Uterus (tissue), 2 donors: Measurements from ENCODE around the gene KLHL15.

Source experiments
- CTCF ChIP-seq, 4 experiments: fragments of 200-600 bp in 2 of 4; fragments of 450-650 bp in 2 of 4; sonication (generic) in 2 of 4; IDR thresholded peaks; one replicate each; pipeline ENCODE4 v1.5.1; 2016 to 2019; ENCODE audit warnings: antibody characterized with exemption in 4 of 4, mild to moderate bottlenecking in 2 of 4, moderate library complexity in 1 of 4
- POLR2A ChIP-seq, 2 donors: fragments of 450-650 bp; IDR thresholded peaks; one replicate each; pipeline ENCODE4 v1.6.1; 2016; ENCODE audit warnings: antibody characterized with exemption in 2 of 2, mild to moderate bottlenecking in 1 of 2, moderate library complexity in 1 of 2

DNA sequence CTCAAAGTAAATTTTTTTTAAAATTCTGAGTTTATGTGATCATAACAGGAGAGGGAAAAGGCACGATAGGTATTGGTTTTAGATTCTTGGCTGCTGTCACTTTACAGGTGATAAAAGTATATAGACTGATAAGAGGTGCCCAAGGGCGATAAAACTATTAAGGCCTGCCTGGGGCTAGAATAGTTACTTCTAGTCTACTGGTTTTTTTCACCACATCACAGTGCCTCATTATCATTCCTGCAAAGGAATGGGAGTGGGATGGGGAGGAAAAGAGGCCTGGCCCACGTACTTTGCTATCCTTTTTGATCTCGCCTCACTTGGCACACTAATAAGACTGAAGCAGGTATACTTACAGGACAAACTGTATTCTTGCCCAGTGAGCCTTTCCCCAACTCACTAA is 72.6 kb downstream of the KLHL15 start:
- TF ChIP-seq CTCF (IDR thresholded peaks at IDR 0.05) (no peak), POLR2A (IDR thresholded peaks at IDR 0.05) (no peak)
